IMR-90 (cell line): ENCODE measurements around the gene USP36. TPM values are rescaled to one million over a fixed set of nuclear protein-coding genes. Genes with fewer than 3 reads are reported as not detected.

ENCODE experiments used
- ATAC-seq: fragments of 200-7000 bp; cut with Tn5 transposase; 2 replicates; pipeline ENCODE4 v1.9.1; 2020; ENCODE audit warnings: low read depth, mild to moderate bottlenecking, moderate library complexity
- BruUV-seq: library from RNA; stranded (reverse); fragments of 400-500 nt; replicated peaks from 2 replicates; lab custom pipeline; 2021; lab: Mats Ljungman, UMichigan
- CTCF ChIA-PET: fragments of 300-600 bp; formaldehyde crosslinking; extraction: SDS; loops from one replicate; lab custom pipeline; 2021; ENCODE audit warnings: antibody characterized with exemption; lab: Yijun Ruan, JAX
- POLR2A ChIA-PET: fragments of 300-600 bp; sonication (Branson Sonifier 250); formaldehyde crosslinking; loops from one replicate; lab custom pipeline; 2022; ENCODE audit warnings: antibody characterized with exemption; ENCODE audit not compliant: unreplicated experiment; lab: Charles Lee
- DNase-seq: peaks from one replicate; pipeline ENCODE4 v3.0.0; 2013
- H2AFZ ChIP-seq: replicated peaks from 2 replicates; pipeline ENCODE3; 2013; ENCODE audit warnings: low read length, mild to moderate bottlenecking; ENCODE audit not compliant: poor library complexity
- H2AK5ac ChIP-seq: 2 replicates; pipeline ENCODE4 v1.6.1; 2013; ENCODE audit warnings: low read depth, low read length, inconsistent platforms
- H2AK9ac ChIP-seq: replicated peaks from 2 replicates; pipeline ENCODE3; 2013; ENCODE audit warnings: mild to moderate bottlenecking, low read depth, low read length, moderate library complexity; ENCODE audit not compliant: poor library complexity
- H2BK120ac ChIP-seq: 2 replicates; pipeline ENCODE4 v1.6.1; 2013; ENCODE audit warnings: low read depth, low read length, inconsistent platforms
- H2BK15ac ChIP-seq: 3 replicates; pipeline ENCODE4 v1.6.1; 2013; ENCODE audit warnings: low read depth, low read length, inconsistent platforms
- H2BK20ac ChIP-seq: 2 replicates; pipeline ENCODE4 v1.6.1; 2013; ENCODE audit warnings: low read depth, mild to moderate bottlenecking, inconsistent platforms, low read length, moderate library complexity
- H2BK5ac ChIP-seq: 2 replicates; pipeline ENCODE4 v1.6.1; 2013; ENCODE audit warnings: mild to moderate bottlenecking, low read depth, low read length, inconsistent platforms; ENCODE audit not compliant: poor library complexity, severe bottlenecking
- H3K14ac ChIP-seq: replicated peaks from 2 replicates; pipeline ENCODE4 v1.6.1; 2013; ENCODE audit warnings: low read depth, low read length, inconsistent platforms
- H3K18ac ChIP-seq: 2 replicates; pipeline ENCODE4 v1.6.1; 2013; ENCODE audit warnings: low read depth, low read length, control low read depth
- H3K23ac ChIP-seq: 2 replicates; pipeline ENCODE4 v1.6.1; 2013; ENCODE audit warnings: low read depth, low read length, inconsistent platforms
- H3K27ac ChIP-seq: 2 replicates; pipeline ENCODE4 v1.5.1; 2013; ENCODE audit warnings: mild to moderate bottlenecking, control low read depth, low read length; ENCODE audit not compliant: insufficient read depth
- H3K27me3 ChIP-seq: 2 replicates; pipeline ENCODE4 v1.6.1; 2013; ENCODE audit warnings: low read length; ENCODE audit not compliant: control insufficient read depth, insufficient read depth
- H3K36me3 ChIP-seq: 2 replicates; pipeline ENCODE4 v1.6.1; 2013; ENCODE audit warnings: low read length, mixed read lengths; ENCODE audit not compliant: control insufficient read depth, insufficient read depth
- H3K4ac ChIP-seq: 2 replicates; pipeline ENCODE4 v1.6.1; 2013; ENCODE audit warnings: low read depth, low read length, inconsistent platforms
- H3K4me1 ChIP-seq: 2 replicates; pipeline ENCODE4 v1.6.1; 2013; ENCODE audit warnings: low read length, mixed read lengths; ENCODE audit not compliant: control insufficient read depth, insufficient read depth
- H3K4me2 ChIP-seq: 2 replicates; pipeline ENCODE4 v1.6.1; 2013; ENCODE audit warnings: low read depth, mild to moderate bottlenecking, control low read depth, low read length, moderate library complexity
- H3K4me3 ChIP-seq: 2 replicates; pipeline ENCODE4 v1.5.1; 2013; ENCODE audit warnings: low read depth, mild to moderate bottlenecking, control low read depth, low read length, moderate library complexity; ENCODE audit not compliant: insufficient read depth
- H3K56ac ChIP-seq: 2 replicates; pipeline ENCODE4 v1.6.1; 2013; ENCODE audit warnings: low read length, inconsistent platforms; ENCODE audit not compliant: insufficient read depth; ENCODE audit errors: extremely low read depth
- H3K79me1 ChIP-seq, 2 experiments: 2 replicates each; pipeline ENCODE4 v1.6.1; 2013; ENCODE audit warnings: low read length in 2 of 2, inconsistent platforms in 1 of 2, low read depth in 1 of 2
- H3K9ac ChIP-seq: 2 replicates; pipeline ENCODE4 v1.6.1; 2013; ENCODE audit warnings: low read depth, low read length, control low read depth
- H3K9me1 ChIP-seq: 2 replicates; pipeline ENCODE4 v1.6.1; 2013; ENCODE audit warnings: low read length, inconsistent platforms; ENCODE audit not compliant: insufficient read depth
- H3K9me3 ChIP-seq: 2 replicates; pipeline ENCODE4 v1.6.1; 2013; ENCODE audit warnings: low read length; ENCODE audit not compliant: control insufficient read depth, insufficient read depth
- H4K20me1 ChIP-seq: 2 replicates; pipeline ENCODE4 v1.6.1; 2013; ENCODE audit warnings: low read length, inconsistent platforms; ENCODE audit not compliant: insufficient read depth
- H4K5ac ChIP-seq: 2 replicates; pipeline ENCODE4 v1.6.1; 2013; ENCODE audit warnings: mild to moderate bottlenecking, low read depth, low read length, control low read depth
- H4K8ac ChIP-seq, 2 experiments: 2 replicates each; pipeline ENCODE4 v1.6.1; 2013; ENCODE audit warnings: low read depth in 2 of 2, low read length in 2 of 2, control low read depth in 1 of 2, inconsistent platforms in 1 of 2
- H4K91ac ChIP-seq: 2 replicates; pipeline ENCODE4 v1.6.1; 2013; ENCODE audit warnings: low read depth, low read length, inconsistent platforms; ENCODE audit not compliant: insufficient read depth
- BHLHE40 ChIP-seq: fragments of 150-350 bp; IDR thresholded peaks from 2 replicates; pipeline ENCODE4 v1.6.1; 2016; ENCODE audit warnings: mild to moderate bottlenecking, low read depth, low read length
- CHD1 ChIP-seq: IDR thresholded peaks from 2 replicates; pipeline ENCODE4 v1.6.1; 2012; ENCODE audit warnings: low read depth, low read length, improper control_type of control experiment
- ELK1 ChIP-seq: fragments of 150-350 bp; IDR thresholded peaks from 2 replicates; pipeline ENCODE4 v1.6.1; 2016; ENCODE audit warnings: low read depth, mild to moderate bottlenecking, low read length, moderate library complexity, borderline replicate concordance
- FOS ChIP-seq: fragments of 150-350 bp; IDR thresholded peaks from 2 replicates; pipeline ENCODE4 v1.6.1; 2016; ENCODE audit warnings: low read depth, low read length
- MAFK ChIP-seq: IDR thresholded peaks from 2 replicates; pipeline ENCODE4 v1.6.1; 2012; ENCODE audit warnings: low read depth, low read length, improper control_type of control experiment
- MAZ ChIP-seq: IDR thresholded peaks from 2 replicates; pipeline ENCODE4 v1.6.1; 2012; ENCODE audit warnings: low read depth, mild to moderate bottlenecking, low read length, improper control_type of control experiment, moderate library complexity, borderline replicate concordance
- MXI1 ChIP-seq: IDR thresholded peaks from 2 replicates; pipeline ENCODE4 v1.6.1; 2012; ENCODE audit warnings: low read depth, mild to moderate bottlenecking, low read length, moderate library complexity, borderline replicate concordance
- POLR2A ChIP-seq: IDR thresholded peaks from 2 replicates; pipeline ENCODE4 v1.6.1; 2012; ENCODE audit warnings: mild to moderate bottlenecking, low read depth, low read length
- RAD21 ChIP-seq: IDR thresholded peaks from 2 replicates; pipeline ENCODE4 v1.6.1; 2012; ENCODE audit warnings: low read length, improper control_type of control experiment
- RCOR1 ChIP-seq: IDR thresholded peaks from 2 replicates; pipeline ENCODE4 v1.6.1; 2012; ENCODE audit warnings: mild to moderate bottlenecking, low read length, improper control_type of control experiment; ENCODE audit not compliant: insufficient replicate concordance
- RFX5 ChIP-seq: IDR thresholded peaks from 2 replicates; pipeline ENCODE4 v1.8.0; 2012; ENCODE audit warnings: low read depth, mild to moderate bottlenecking, low read length, moderate library complexity
- USF2 ChIP-seq: fragments of 150-350 bp; IDR thresholded peaks from 2 replicates; pipeline ENCODE4 v1.6.1; 2017; ENCODE audit warnings: mild to moderate bottlenecking, antibody characterized with exemption, low read length, low read depth
- WGBS, 2 experiments: methylation state at CpG; one replicate each; pipeline versions ENCODE4 v1.1.5 to v1.1.7; 2013; ENCODE audit warnings: missing lambda C conversion rate in 2 of 2; ENCODE audit not compliant: insufficient read length in 1 of 2; ENCODE audit errors: extremely low coverage in 2 of 2; 5-methylcytosine and 5-hydroxymethylcytosine counted together
- dilution Hi-C: fragments of 300-500 bp; cut with HindIII; formaldehyde crosslinking; loops from one replicate; pipeline ENCODE4 v1.14.3; 2018; ENCODE audit warnings: low sequenced_read_pairs; ENCODE audit not compliant: unreplicated experiment
- in situ Hi-C: fragments of 300-500 bp; cut with MboI; formaldehyde crosslinking; loops from 3 replicates; pipeline ENCODE4 v1.14.3; 2019; ENCODE audit warnings: low sequenced_read_pairs, inconsistent platforms, mixed read lengths
- intact Hi-C: fragments of 100-400 bp; cut with micrococcal nuclease; formaldehyde crosslinking; loops from 2 replicates; pipeline ENCODE4 v1.10.0; 2022
- polyA plus RNA-seq, 3 experiments: library from polyadenylated mRNA; depleted of rRNA; stranded (reverse); fragments of >200 nt; gene quantifications; 2 replicates each; pipeline ENCODE4 v1.2.3, GENCODE V29; 2012; ENCODE audit warnings: low replicate concordance in 1 of 3
- total RNA-seq: library from RNA; depleted of rRNA; stranded (reverse); fragments of >200 nt; gene quantifications from 2 replicates; pipeline ENCODE4 v1.2.3, GENCODE V29; 2012

USP36 gene
- total and polyA plus RNA-seq, 2 of the 4 experiments (the other 2 are of a cell fraction) = 30.6 to 38.3 TPM

DNA sequence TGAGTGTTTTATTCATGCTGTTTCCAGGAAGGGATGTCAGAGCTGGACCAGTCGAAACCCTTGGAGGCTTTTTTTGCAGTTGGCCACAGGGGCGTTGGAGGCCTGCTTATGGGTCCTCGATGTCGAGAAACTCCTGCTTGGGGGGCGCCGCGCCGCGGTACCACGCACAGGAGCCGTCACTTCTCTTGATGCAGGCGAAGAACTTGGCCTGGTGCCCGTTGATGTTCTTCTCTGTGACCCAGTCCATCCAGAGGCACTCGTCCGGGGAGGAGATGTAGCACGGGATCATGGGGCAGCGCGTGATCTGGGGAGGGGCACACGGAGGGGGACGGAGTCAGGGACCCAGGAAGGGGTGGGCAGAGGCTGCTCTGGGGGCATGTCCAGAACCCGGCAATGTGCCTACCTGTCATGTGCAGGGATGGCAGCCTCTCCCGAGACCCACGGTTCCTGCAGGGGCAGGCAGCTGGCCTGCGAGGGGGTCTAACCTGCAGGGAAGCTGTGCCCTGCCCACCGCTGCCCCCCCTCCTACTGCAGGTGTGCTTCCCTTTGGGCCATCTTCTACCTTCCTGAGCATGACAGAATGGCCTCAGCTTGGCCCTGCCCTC, 15.0 kb upstream of the USP36 start:
- H4K8ac ChIP-seq = no peak overlapping the region
- no peak overlapping the region for H2BK20ac ChIP-seq
- no peak overlapping the region for H3K4me3 ChIP-seq
- ATAC-seq = no peak
- H2BK120ac ChIP-seq = no peak overlapping the region
- H2BK15ac ChIP-seq = no peak overlapping the region
- H3K18ac ChIP-seq = no peak overlapping the region
- H3K9me1 ChIP-seq = no peaks in the 10 kb centered on the region; the same call in 1 of the 2 replicates
- peaks cover 7% of the 10 kb centered on the region for H4K20me1 ChIP-seq
- no peak overlapping the region for H3K56ac ChIP-seq
- H2AK9ac ChIP-seq = no peak overlapping the region
- ChIA-PET CTCF (interaction anchor here (0.5 kb wide), 1 partner anchor 817 kb away, joined by 3 read pairs; no protein-coding TSS in a partner anchor), POLR2A (no interaction called here)
- H4K5ac ChIP-seq = no peak overlapping the region
- H3K36me3 ChIP-seq = peaks cover 44% of the 10 kb centered on the region
- TF ChIP-seq CHD1 (no peak), MAFK (no peak), MXI1 (no peak), POLR2A (no peak), USF2 (no peak), RFX5 (no peak), BHLHE40 (no peak), ELK1 (no peak), FOS (no peak), RAD21 (no peak), RCOR1 (no peak), MAZ (no peak)
- peaks cover 15 to 68% of the 10 kb centered on the region in 2 experiments for H3K79me1 ChIP-seq
- no peak overlapping the region for H3K9ac ChIP-seq
- in situ Hi-C loops = loop anchor here (25.0 kb wide), 1 partner anchor 532 kb away; no protein-coding TSS in a partner anchor
- dilution Hi-C loops = no loop called here
- H3K27ac ChIP-seq = no peak overlapping the region
- no peak overlapping the region for H3K14ac ChIP-seq
- no peak for DNase-seq
- WGBS, 2 experiments = 96% methylated on average over 20 of the region's 25 CpGs; no CpG with 5 or more reads in 1 of the 2 experiments
- H2AFZ ChIP-seq = no peak overlapping the region
- no peak overlapping the region for H3K4me2 ChIP-seq
- no peaks in the 10 kb centered on the region for H3K27me3 ChIP-seq
- no peak overlapping the region for H3K4ac ChIP-seq
- H2BK5ac ChIP-seq = no peak overlapping the region
- H3K23ac ChIP-seq = no peak overlapping the region
- intact Hi-C loops = no loop called here
- no peaks in the 10 kb centered on the region for H3K9me3 ChIP-seq
- peaks cover 3% of the 10 kb centered on the region; the same call in 1 of the 2 replicates for H3K4me1 ChIP-seq
- no TSS peak for BruUV-seq
- H4K91ac ChIP-seq = no peak overlapping the region
- no peak overlapping the region for H2AK5ac ChIP-seq
